Psoas muscle (tissue), 8 donors: Measurements from ENCODE around the gene ABCE1. TPM values are rescaled to one million over a fixed set of nuclear protein-coding genes. Genes with fewer than 3 reads are reported as not detected.

Experiments
- ATAC-seq, 4 donors: fragments of 200-7000 bp; cut with Tn5 transposase; one replicate each; pipeline ENCODE4 v1.9.1; 2020; ENCODE audit warnings: moderate library complexity in 3 of 4, mild to moderate bottlenecking in 2 of 4
- DNase-seq, 2 donors: peaks; one replicate each; pipeline ENCODE4 v3.0.0-alpha.2; 2020
- H3K27ac ChIP-seq: fragments of 200-600 bp; one replicate; pipeline ENCODE4 v1.8.0; 2022
- H3K27me3 ChIP-seq, 3 donors: fragments of 200-600 bp in 1 of 3; one replicate each; pipeline versions ENCODE4 v1.6.1 to v1.8.0; 2013 to 2022; ENCODE audit warnings: low read length in 2 of 3, mild to moderate bottlenecking in 2 of 3, moderate library complexity in 1 of 3; ENCODE audit not compliant: insufficient read depth in 3 of 3
- H3K36me3 ChIP-seq, 2 donors: fragments of 200-600 bp in 1 of 2; one replicate each; pipeline versions ENCODE4 v1.6.1 to v1.8.0; 2013 to 2022; ENCODE audit warnings: low read depth in 1 of 2, mild to moderate bottlenecking in 1 of 2, moderate library complexity in 1 of 2; ENCODE audit not compliant: insufficient read depth in 1 of 2
- H3K4me1 ChIP-seq: fragments of 200-600 bp; one replicate; pipeline ENCODE4 v1.8.0; 2022
- H3K4me3 ChIP-seq: fragments of 200-600 bp; one replicate; pipeline ENCODE4 v1.8.0; 2022; ENCODE audit warnings: mild to moderate bottlenecking
- H3K9me3 ChIP-seq: fragments of 200-600 bp; one replicate; pipeline ENCODE4 v1.8.0; 2022
- CTCF ChIP-seq: fragments of 200-600 bp; IDR thresholded peaks from one replicate; pipeline ENCODE4 v1.8.0; 2022; ENCODE audit warnings: antibody characterized with exemption
- WGBS, 3 donors: extraction: QIAGEN DNeasy Blood & Tissue Kit; methylation state at CpG; one replicate each; pipeline versions ENCODE4 v1.1.6 to v1.1.7; 2013; 5-methylcytosine and 5-hydroxymethylcytosine counted together
- intact Hi-C, 2 donors: fragments of 100-400 bp; cut with DNase I; formaldehyde crosslinking; loops; one replicate each; pipeline versions ENCODE4 v1.11.0 to v1.14.2; 2022
- polyA plus RNA-seq, 3 donors: library from polyadenylated mRNA; stranded (reverse); fragments of 200-250 nt; gene quantifications; one replicate each; pipeline ENCODE4 v1.2.3, GENCODE V29; 2013
- total RNA-seq, 4 donors: library from RNA; stranded (reverse); fragmentation: NEBNext Ultra II Directional in 2 of 4; extraction: Animal tissue kit (Norgen Biotek cat#: 25700) in 2 of 4; gene quantifications; one replicate each; pipeline versions ENCODE4 v1.2.1 to v1.2.4, GENCODE V29; 2021 to 2023
- donor health status: healthy with polysubstance abuse.
- donor health status: DM: no; HTN: no; CAD: no; lungs with moderate emphysema.
- donor health status: Bipolar disorder and iron deficiency.
- donor health status: healthy.
- donor health status: DM: yes; HTN: yes; CAD: no.
- donor health status: DM: no; HTN: no; CAD: no.
- donor health status: DM: no; HTN: no; CAD: no.
- donor health status: DM: yes; HTN: yes; CAD: no.

ABCE1 gene
- total and polyA plus RNA-seq, 7 donors, result 25.9 to 75.0 (median 58.8) TPM

- ATAC-seq (no peak), DNase-seq (no peak)
- Histone ChIP-seq H3K27me3 (no peaks in the 10 kb centered on the region), H3K36me3 (peaks cover 9 to 88% of the 10 kb centered on the region in 2 donors), H3K4me3 (no peak overlapping the region), H3K4me1 (no peaks in the 10 kb centered on the region), H3K9me3 (no peaks in the 10 kb centered on the region), H3K27ac (no peak overlapping the region)
- no peak for TF ChIP-seq CTCF
- intact Hi-C loops, result no loop called here
- 45 to 50% (median 47%) methylated on average over 2 of the region's 2 CpGs for WGBS, 3 donors
Observed at GRCh38 chr4:145161549-145161948, 63.4 kb downstream of the ABCE1 start.

- Histone ChIP-seq H3K4me1 (peaks cover 13% of the 10 kb centered on the region), H3K27ac (no peak overlapping the region), H3K27me3 (no peaks in the 10 kb centered on the region), H3K36me3 (peaks cover 0 to 71% of the 10 kb centered on the region in 2 donors), H3K9me3 (no peaks in the 10 kb centered on the region), H3K4me3 (no peak overlapping the region)
- intact Hi-C loops, result no loop called here
- ATAC-seq (no peak), DNase-seq (no peak)
- TF ChIP-seq CTCF, result no peak
- WGBS, 3 donors, result 97 to 99% (median 98%) methylated on average over 2 of the region's 2 CpGs
Observed at GRCh38 chr4:145167887-145168286, 69.8 kb downstream of the ABCE1 start.

- Histone ChIP-seq H3K27ac (no peak overlapping the region), H3K36me3 (peaks cover 0 to 69% of the 10 kb centered on the region in 2 donors), H3K9me3 (no peaks in the 10 kb centered on the region), H3K4me1 (peaks cover 13% of the 10 kb centered on the region), H3K4me3 (no peak overlapping the region), H3K27me3 (no peaks in the 10 kb centered on the region)
- intact Hi-C loops, result no loop called here
- ATAC-seq (no peak), DNase-seq (no peak)
- WGBS, 3 donors, result 82 to 91% (median 89%) methylated on average over 2 of the region's 2 CpGs
- TF ChIP-seq CTCF, result no peak
Observed at GRCh38 chr4:145168581-145169187, 70.6 kb downstream of the ABCE1 start.

GRCh38 chr4:145170223-145170622 lies 72.1 kb downstream of the ABCE1 start:
- H3K36me3 ChIP-seq, result peaks cover 0 to 66% of the 10 kb centered on the region in 2 donors
- ATAC-seq (no peak), DNase-seq (no peak)
- H3K4me1 ChIP-seq, result peaks cover 18% of the 10 kb centered on the region
- intact Hi-C loops, result loop anchor here in 1 of 2 donors (10.0 kb wide), 1 partner anchor 1985 kb away; the partner anchor contains the start of gene USP38
- no peak for TF ChIP-seq CTCF
- 90 to 95% (median 94%) methylated on average over 1 of the region's 1 CpG for WGBS, 3 donors
- no peak overlapping the region for H3K4me3 ChIP-seq
- no peaks in the 10 kb centered on the region for H3K27me3 ChIP-seq
- no peaks in the 10 kb centered on the region for H3K9me3 ChIP-seq
- peak overlapping the region; percentile 15 for H3K27ac ChIP-seq

GRCh38 chr4:145171911-145172310 lies 73.8 kb downstream of the ABCE1 start:
- no peak overlapping the region for H3K4me3 ChIP-seq

More at GRCh38 chr4:145171911-145172310, 73.8 kb downstream of the ABCE1 start:
- TF ChIP-seq CTCF, result no peak
- Histone ChIP-seq H3K4me1 (peaks cover 35% of the 10 kb centered on the region), H3K9me3 (no peaks in the 10 kb centered on the region), H3K36me3 (peaks cover 0 to 52% of the 10 kb centered on the region in 2 donors), H3K27ac (peak overlapping the region; percentile 38), H3K27me3 (no peaks in the 10 kb centered on the region)
- ATAC-seq, result peak; percentile 50 to 74 (median 66)
- DNase-seq, result no peak
- intact Hi-C loops, result loop anchor here in 1 of 2 donors (10.0 kb wide), 1 partner anchor 1987 kb away; the partner anchor contains the start of gene USP38
- 25 to 50% (median 30%) methylated on average over 1 of the region's 1 CpG for WGBS, 3 donors
